ENCODE measurements around the gene C11orf42. TPM values are rescaled to one million over a fixed set of nuclear protein-coding genes. Genes with fewer than 3 reads are reported as not detected.

The C11orf42 gene
- total RNA-seq = not detected in 2 replicates

GRCh38 chr11:6205366-6205765 lies at the start of gene C11orf42:
Gene C11orf42 (plus strand): TSS chr11:6205557. CDS start chr11:6205616, 59 bp downstream.
- no peak for DNase-seq (ENCODE audit: low read depth)
- no peaks in the 10 kb centered on the region for H3K27me3 ChIP-seq (ENCODE audit: control insufficient read depth, insufficient read depth, low read length)
- TF ChIP-seq CTCF (IDR thresholded peaks at IDR 0.05; ENCODE audit: insufficient read depth, low read length, poor library complexity, severe bottlenecking) = no peak
- H3K4me3 ChIP-seq (ENCODE audit: low read depth, low read length) = no peak within 1 kb of the TSS
- H3K36me3 ChIP-seq (ENCODE audit: control insufficient read depth, insufficient read depth, low read length) = peaks cover 1% of the 10 kb centered on the region

- no peak for DNase-seq (ENCODE audit: low read depth)
- TF ChIP-seq CTCF (IDR thresholded peaks at IDR 0.05; ENCODE audit: insufficient read depth, low read length, poor library complexity, severe bottlenecking) = no peak
- no peaks in the 10 kb centered on the region for H3K27me3 ChIP-seq (ENCODE audit: control insufficient read depth, insufficient read depth, low read length)
- no peaks in the 10 kb centered on the region for H3K36me3 ChIP-seq (ENCODE audit: control insufficient read depth, insufficient read depth, low read length)
- H3K4me3 ChIP-seq (ENCODE audit: low read depth, low read length) = no peak overlapping the region
These were observed 48.6 kb upstream of the C11orf42 start for GRCh38 chr11:6156628-6157359.

GRCh38 chr11:6170226-6170625 lies 35.1 kb upstream of the C11orf42 start, which contains the start of gene OR52B2:
Gene OR52B2 (minus strand): TSS chr11:6170326. CDS start chr11:6170326, 0 bp downstream.
- H3K36me3 ChIP-seq (ENCODE audit: control insufficient read depth, insufficient read depth, low read length) = no peaks in the 10 kb centered on the region
- TF ChIP-seq CTCF (IDR thresholded peaks at IDR 0.05; ENCODE audit: insufficient read depth, low read length, poor library complexity, severe bottlenecking) = no peak
- no peak within 1 kb of the TSS for H3K4me3 ChIP-seq (ENCODE audit: low read depth, low read length)
- DNase-seq (ENCODE audit: low read depth) = no peak
- H3K27me3 ChIP-seq (ENCODE audit: control insufficient read depth, insufficient read depth, low read length) = no peaks in the 10 kb centered on the region

GRCh38 chr11:6175440-6175839 lies 29.9 kb upstream of the C11orf42 start:
- Histone ChIP-seq H3K4me3 (ENCODE audit: low read depth, low read length) (no peak overlapping the region), H3K36me3 (ENCODE audit: control insufficient read depth, insufficient read depth, low read length) (no peaks in the 10 kb centered on the region), H3K27me3 (ENCODE audit: control insufficient read depth, insufficient read depth, low read length) (no peaks in the 10 kb centered on the region)
- TF ChIP-seq CTCF (IDR thresholded peaks at IDR 0.05; ENCODE audit: insufficient read depth, low read length, poor library complexity, severe bottlenecking) = no peak
- DNase-seq (ENCODE audit: low read depth) = no peak

GRCh38 chr11:6191742-6192141 lies 13.6 kb upstream of the C11orf42 start:
- Histone ChIP-seq H3K36me3 (ENCODE audit: control insufficient read depth, insufficient read depth, low read length) (no peaks in the 10 kb centered on the region), H3K27me3 (ENCODE audit: control insufficient read depth, insufficient read depth, low read length) (no peaks in the 10 kb centered on the region), H3K4me3 (ENCODE audit: low read depth, low read length) (no peak overlapping the region)
- no peak for DNase-seq (ENCODE audit: low read depth)
- no peak for TF ChIP-seq CTCF (IDR thresholded peaks at IDR 0.05; ENCODE audit: insufficient read depth, low read length, poor library complexity, severe bottlenecking)

All from kidney epithelial cell (primary cell).